GM18526 (cell line): ENCODE measurements around the gene SLC30A1.

Experiments
- POLR2A ChIP-seq: IDR thresholded peaks from 3 replicates; pipeline ENCODE4 v1.6.1; 2011; ENCODE audit not compliant: insufficient read length; ENCODE audit errors: extremely low read depth

The SLC30A1 gene, protein sequence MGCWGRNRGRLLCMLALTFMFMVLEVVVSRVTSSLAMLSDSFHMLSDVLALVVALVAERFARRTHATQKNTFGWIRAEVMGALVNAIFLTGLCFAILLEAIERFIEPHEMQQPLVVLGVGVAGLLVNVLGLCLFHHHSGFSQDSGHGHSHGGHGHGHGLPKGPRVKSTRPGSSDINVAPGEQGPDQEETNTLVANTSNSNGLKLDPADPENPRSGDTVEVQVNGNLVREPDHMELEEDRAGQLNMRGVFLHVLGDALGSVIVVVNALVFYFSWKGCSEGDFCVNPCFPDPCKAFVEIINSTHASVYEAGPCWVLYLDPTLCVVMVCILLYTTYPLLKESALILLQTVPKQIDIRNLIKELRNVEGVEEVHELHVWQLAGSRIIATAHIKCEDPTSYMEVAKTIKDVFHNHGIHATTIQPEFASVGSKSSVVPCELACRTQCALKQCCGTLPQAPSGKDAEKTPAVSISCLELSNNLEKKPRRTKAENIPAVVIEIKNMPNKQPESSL

GRCh38 chr1:211578640-211579439 is at the start of gene SLC30A1:
TSS of gene SLC30A1 (minus strand) at chr1:211579161. CDS start at chr1:211578612, 549 bp downstream.
- TF ChIP-seq POLR2A: peak; percentile 91

GRCh38 chr1:211628417-211628816 is 49.5 kb upstream of the SLC30A1 start:
- TF ChIP-seq POLR2A: no peak

GRCh38 chr1:211627259-211627658 is 48.3 kb upstream of the SLC30A1 start:
- TF ChIP-seq POLR2A: no peak

DNA sequence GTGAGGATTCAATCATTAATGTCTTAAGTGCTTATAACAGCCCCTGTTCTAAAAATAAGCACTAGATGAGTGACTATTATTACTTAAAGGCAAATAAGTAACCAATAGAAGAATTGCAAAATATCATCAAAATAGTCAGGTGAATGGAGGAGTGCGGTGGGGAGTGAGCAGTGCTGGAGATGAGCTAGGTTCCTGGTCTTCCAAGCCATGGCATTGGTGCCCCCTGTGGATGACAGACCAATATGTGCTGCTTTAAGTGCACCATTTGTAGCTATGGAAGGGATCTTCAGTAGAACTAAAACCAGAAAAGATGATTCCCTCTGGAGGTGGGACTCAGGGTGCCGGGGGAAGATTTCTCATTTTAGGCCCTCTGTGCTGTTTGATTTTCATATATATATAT is 46.1 kb upstream of the SLC30A1 start:
- no peak for TF ChIP-seq POLR2A

DNA sequence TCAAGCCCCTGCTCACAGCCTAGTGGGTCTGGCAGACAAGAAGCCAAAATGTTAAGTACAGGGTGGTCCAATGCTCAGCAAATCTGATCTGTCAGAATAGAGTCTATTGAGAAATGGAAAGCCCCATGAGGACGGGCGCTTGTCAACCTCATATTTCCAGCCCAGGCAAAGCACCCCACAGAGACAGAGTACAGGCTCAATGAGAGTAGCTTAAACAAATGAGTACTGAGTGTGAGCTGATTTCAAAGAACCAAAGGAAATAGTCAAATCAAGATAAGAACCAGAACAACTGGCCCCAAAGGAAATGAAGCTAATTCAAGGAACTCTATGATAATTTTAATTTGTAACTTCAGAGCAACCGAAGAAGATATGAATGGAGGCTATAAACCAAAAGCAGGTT is 44.6 kb upstream of the SLC30A1 start:
- TF ChIP-seq POLR2A: no peak

DNA sequence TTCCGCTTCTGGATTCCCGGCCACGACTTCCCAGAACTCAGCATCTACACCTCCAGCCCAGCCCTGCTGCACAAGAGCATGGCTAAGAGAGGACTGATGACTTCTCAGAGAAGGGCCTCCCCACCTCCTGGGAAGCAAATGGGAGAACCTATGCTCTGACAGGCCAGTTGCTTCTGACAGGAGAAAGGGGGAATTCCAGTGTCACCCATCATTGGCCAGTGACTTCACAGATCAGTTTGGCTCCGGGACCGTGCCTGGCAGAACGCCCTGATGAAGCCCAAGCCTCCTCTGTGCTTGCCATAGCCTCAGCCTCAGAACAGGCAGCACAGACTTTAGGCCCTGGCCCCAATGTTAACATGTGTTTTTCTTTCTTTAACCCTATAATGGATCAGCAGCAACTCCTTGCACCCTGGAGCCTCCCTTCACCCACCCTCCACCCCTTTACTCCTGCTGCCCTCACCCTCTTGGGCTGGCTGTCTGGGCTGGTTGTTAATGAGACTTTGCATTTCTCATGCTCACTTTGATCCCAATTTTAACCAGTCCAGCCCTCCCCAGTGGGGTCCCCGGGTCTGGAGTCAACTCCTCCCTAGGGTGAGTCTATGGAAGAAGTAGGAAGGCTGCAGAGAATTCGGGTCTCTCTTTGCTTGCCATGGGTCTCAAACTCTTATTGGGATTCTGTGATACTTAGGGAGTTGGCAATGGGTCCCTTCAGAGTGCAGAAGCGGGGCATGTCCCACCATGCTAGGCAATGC is 42.7 kb upstream of the SLC30A1 start:
- no peak for TF ChIP-seq POLR2A

DNA sequence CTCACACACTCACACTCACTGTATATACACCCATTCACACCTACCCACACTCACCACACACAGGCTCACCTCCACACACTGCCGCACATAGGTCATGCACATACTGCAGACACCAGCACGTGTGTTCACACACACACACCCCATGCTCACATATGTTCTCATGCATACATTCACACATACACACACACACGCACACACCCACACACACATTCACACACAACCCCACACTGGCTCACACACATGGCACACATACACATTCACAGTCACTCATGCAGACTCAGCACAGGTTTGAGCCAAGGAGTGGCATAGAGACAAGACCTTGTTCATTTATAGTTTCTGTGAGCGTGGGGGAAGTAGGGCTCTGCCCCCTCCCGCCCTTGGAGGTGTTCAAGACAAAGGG is 41.1 kb upstream of the SLC30A1 start:
- no peak for TF ChIP-seq POLR2A

DNA sequence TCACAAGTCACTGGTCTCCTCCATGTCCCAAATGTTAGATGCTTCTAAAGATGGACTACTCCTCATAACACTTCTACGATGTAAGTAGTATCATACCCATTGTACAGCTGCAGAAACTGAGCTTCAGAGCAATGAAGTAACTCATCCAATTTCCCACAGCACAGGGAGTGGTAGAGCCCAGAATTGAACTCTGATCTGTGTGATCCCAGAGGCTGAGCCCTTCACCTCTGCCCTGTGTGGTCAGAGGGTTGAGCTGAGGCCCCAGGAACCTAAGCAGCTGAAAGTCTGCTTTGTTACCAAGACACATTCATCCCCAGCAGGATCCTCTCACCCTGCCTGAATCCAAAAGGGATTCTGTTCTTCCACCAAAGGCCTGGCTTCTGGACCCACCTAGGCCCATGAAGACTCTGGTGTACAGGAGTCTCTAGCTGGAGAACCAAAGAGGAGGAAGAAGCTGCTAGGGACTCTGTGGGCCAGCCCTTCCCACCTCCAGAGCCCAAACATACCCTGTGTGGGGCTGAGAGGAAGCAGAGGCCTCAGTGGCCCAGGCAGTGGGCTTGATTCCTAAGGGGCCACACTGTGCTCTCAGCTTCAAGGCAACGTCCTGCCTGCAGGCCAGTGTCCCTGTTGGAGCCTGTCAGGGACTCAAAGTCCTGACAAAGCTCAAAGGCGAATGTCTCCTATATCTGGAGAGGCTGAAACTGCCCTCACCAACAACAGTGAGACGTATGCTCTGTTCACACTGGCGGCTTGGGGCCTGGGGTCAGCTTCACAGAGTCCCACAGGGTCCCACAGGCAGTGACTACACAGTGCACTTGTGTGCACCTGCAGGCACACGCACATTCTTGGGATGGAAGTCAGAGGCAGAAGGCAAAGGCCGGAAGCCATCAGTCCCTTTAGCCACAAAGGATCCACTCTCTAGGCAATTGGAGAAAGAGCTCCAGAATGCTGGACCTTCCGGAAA is 40.4 kb upstream of the SLC30A1 start:
- no peak for TF ChIP-seq POLR2A

- TF ChIP-seq POLR2A: no peak
These were observed 38.0 kb upstream of the SLC30A1 start for GRCh38 chr1:211616965-211617297.

GRCh38 chr1:211616231-211616964 is 37.4 kb upstream of the SLC30A1 start:
- TF ChIP-seq POLR2A: no peak

DNA sequence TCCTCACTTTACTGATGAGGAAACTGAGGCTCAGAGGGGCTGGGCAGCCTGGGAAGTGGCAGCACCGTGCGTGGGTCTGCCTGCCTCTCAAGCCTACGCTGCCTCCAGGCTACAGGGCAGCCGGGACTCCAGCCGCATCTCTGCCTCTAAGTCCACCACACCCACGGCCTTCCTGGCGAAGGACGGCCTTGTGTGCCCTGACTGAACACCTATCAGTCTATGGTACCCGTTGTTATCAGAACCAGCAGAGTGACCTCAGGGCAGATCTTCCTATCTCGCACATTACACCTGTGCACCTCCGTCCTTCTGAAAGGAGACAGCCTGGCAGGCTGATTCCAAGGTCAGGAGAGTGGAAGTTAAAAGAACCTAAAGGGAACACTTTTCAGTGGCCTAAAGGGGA is 35.7 kb upstream of the SLC30A1 start:
- no peak for TF ChIP-seq POLR2A

DNA sequence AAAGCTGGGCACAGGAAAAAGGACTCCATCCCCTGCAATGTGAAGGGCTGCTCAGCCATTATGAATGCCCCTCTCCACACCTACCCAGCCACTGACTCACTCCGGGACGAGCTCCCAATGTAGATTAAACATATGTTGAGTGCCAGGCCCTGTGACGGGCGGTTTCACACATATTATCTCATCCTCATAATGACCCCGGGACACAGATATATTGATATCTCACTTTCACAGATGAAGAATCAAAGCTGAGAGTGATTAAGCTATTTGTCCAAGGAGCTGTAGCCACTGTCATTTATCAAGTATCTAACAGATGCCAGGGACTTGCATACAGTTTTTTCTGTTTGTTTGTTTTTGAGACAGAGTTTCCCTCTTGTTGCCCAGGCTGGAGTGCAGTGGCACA is 35.0 kb upstream of the SLC30A1 start:
- no peak for TF ChIP-seq POLR2A

DNA sequence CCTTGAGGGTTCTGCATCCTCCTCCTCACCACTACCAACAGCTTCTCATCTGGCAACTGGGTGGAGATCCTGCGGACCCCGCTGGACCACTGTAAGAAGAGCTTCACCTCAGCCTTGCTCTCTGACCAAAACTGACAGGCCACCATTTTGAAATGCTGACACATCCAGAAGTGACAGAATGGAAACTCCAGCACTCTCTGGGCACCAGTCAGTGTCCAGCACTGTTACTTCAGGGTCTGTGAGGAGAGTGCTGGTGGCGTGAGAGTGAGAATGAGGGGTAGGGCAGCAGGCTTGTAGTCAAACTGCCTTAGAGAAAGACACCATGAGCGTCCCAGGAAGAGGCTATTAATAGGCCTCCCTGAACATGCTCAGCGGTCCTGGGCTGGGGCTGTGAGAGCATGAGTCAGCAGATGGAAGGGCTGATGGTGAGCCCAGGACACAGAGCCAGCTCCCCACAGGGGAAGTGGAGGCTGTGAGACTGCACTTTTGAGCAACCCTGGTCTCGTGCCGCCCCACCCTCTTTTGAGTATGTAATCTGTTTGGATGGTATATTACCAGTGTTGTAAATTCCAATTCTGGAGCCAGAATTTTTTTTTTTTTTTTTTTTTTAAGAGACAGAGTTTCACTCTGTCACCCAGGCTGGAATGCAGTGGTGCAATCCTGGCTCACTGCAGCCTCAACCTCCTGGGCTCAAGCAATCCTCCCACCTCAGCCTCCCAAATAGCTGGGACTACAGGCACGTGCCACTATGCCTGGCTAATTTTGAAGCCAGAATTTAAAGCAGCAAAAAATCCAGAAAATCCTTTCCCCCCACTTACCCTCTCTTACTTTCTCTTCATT is 34.4 kb upstream of the SLC30A1 start:
- no peak for TF ChIP-seq POLR2A

- no peak for TF ChIP-seq POLR2A
These were observed 33.8 kb upstream of the SLC30A1 start for GRCh38 chr1:211612786-211613107.
